ENCODE measurements around the gene DOCK6.
"Not testable (repeated sequence)": the region's sequence is repeated elsewhere in the genome, so short reads cannot be mapped to it uniquely, and the experiment has no call there.

Gene DOCK6

DNA sequence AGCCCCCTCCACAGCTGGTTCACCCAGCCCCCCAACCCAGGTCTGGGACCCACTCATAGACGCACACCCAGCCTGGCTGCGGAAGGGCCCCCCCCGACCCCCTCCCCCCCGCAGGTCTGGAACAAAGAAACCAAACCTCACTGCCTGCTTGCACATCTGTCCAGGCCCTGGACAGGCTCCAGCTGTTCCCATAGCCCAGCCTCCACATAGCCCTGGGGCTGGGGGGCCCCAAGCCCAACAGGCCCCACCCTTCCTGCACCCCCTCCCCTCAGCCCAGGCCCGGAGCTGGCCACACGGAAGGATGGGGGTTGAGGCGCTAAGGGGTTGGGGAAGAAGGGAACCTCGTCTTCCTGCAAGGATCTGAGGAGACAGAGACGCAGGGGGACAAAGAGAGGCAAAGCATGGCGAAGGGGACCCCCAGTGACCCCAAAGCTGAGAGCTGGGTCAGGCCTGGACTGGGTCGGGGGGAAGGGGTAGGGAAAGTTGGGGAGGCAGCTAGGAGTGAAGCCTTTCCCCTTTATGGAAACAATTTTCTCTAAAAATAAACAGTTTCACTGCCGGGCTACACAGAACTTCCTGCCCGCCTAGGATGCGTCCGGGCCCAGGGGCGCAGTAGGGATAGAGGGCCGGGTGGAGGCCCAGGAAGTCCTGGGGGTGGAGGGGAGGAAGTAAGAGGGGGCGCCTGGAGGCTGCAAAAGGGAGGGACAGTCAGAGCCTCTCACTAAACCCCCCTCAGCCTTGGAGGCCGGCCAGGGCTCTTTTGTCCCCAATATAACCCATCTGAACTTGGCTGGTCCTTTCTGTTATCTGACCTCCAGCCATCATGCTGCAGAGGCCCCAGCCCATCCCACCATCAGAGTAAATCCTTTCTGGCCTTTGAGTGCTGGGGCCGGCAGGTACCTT lies 67.4 kb downstream of the DOCK6 start:
- DNase-seq: no peak

DNA sequence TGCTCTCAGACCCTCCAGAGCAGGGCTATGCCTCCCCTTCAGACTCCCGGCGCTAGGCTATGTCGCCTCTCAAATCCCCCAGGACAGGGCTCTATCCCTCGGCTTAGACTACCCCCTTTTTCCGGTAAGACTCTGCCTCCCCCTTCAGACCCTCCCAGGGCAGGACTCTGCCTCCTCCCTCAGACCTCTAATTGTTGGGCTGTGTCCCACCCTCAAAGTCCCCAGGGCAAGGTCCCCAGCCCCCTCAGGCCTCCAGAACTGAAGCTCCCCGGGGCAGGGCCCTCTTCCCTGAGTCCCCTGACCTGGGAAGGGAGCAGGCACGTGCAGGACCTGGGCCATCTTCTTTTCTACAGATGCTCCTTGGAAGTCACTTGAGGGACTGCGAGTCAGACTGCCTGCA lies 68.2 kb downstream of the DOCK6 start:
- no peak for DNase-seq

DNA sequence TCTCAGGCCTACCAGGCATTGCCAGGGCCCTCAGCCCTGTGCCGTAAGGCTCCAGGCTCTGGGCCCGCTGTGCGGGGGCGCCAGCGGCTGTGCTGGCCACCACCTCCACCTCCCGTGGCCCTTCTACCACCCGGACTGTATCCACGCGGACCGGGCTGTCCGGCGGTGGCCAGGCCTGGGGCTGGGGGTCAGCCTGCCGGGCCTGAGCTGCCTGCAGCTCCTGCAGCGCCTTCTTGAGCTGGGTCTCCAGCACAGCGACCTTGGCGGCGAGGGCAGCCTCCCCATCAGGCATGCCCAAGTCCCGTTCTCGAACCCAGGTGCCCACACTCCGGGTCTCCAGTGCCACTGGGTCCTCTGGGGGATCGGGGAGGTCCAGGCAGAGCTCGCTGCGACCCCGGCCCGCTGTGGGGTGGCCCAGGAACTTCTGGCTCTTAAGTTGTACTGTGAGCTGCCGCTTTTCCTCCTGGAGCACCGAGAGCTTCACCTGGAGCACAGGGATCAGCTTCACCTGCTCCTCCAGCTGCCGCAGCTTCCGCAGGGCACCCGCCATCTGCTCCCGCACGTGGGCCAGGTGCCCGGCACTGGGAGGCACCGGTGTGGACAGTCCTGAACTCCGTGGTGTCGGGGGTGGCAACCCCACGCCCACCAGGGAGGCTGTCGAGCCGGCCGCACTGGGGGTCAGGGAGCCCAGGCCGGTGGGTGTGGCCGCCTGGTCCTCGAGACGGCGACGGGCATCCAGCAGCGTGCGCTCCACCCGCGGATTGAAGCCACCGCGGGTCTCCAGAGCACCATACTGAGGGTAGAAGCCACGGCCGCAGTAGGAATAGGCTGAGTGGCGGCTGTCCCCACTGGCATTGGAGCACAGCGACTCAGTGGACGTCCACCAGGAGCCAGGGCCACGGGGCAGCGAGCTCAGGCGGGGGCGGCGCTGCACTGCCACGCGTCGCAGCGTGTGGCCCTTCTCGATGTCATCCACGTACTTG lies 69.1 kb downstream of the DOCK6 start:
- DNase-seq: no peak

DNA sequence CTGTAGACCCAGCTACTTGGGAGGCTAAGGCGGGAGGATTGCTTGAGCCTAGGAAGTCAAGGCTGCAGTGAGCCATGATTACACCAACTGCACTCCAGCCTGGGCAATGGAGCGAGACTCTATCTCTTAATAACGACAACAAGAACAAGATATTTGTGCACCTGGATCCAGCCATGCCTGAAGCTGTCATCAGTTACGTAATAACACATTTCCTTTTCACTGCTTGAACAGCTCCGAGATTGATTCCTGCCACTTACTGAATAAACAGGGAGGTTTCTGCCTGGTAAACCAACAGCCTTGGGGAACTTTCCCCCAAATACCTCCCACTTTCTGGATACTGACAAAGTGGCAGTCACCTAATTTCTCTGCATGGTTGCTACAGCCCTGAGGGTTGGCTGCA lies 70.4 kb downstream of the DOCK6 start:
- DNase-seq: no peak

DNA sequence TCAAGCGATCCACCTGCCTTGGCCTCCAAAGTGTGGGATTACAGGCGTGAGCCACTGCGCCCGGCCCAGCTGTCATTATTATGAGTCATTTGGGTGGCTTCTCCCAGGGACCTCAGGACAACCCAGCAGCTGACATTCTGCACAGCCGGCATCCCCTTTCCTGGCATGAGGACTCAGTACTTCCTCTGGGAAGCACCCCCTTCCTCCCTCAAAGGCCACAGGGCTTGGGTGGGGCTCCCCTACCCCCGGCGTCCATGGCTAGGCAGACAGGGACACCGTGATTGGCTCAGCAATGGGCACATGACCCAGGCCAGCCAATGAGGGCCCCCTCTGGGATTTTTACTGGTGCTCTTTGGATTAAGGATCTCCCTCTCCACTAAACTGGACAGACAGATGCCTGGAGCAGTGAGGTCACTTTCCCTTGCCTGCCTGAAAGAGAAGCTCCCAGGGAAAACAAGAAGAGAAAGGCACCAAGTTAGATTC lies 71.0 kb downstream of the DOCK6 start:
- DNase-seq: no peak

DNA sequence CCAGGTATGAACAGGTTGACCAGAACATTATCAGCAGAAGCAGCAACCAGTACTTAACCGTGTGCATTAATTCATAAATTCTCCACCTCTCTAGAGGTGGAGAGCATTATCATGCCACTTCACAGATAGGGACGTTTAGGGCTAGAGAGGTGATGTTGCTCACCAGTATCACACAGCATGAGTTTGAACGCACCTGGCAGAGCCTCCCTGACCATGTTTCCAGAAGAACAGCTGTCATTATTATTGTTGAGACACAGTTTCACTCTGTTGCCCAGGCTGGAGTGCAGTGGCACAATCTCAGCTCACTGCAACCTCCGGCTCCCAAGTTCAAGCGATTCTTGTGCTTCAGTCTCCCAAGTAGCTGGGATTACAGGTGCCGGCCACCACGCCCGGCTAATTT lies 71.8 kb downstream of the DOCK6 start:
- no peak for DNase-seq

GRCh38 chr19:11187441-11187840 lies 74.9 kb downstream of the DOCK6 start:
- DNase-seq: no peak

DNA sequence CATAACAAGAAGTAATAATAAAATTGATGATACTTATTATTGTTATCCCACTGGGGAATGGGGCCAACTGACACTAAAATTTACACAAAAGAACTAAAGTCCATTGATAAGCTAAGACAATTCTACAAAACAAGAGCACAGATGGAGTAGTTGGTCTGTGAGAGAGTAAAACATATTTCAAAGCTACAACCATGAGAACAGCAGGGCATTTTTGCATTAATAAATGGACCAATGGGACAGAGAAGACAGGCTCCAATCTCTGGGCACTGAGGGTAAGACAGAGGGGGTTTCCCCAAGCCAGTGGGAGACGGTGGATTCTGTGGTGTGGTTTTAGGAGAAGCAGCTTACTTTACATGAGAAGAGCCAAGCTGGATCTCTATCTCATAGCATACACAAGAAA lies 79.3 kb downstream of the DOCK6 start:
- no peak for DNase-seq

- DNase-seq: no peak
These were observed 80.8 kb downstream of the DOCK6 start for GRCh38 chr19:11181488-11181887.

DNA sequence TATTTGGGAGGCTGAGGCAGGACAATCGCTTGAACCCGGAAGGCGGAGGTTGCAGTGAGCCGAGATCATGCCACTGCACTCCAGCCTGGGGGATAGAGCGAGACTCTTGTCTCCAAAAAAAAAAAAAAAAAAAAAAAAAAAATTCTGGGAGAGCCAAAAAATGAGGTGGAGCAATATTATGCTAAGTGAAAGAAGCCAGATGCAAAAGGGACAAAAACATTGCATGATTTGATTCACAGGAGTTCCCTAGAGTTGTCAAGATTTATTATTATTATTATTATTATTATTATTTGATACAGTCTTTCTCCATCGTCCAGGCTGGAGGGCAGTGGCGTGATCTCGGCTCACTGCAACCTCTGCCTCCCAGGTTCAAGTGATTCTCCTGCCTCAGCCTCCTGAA lies 81.3 kb downstream of the DOCK6 start:
- DNase-seq: not testable (repeated sequence)

DNA sequence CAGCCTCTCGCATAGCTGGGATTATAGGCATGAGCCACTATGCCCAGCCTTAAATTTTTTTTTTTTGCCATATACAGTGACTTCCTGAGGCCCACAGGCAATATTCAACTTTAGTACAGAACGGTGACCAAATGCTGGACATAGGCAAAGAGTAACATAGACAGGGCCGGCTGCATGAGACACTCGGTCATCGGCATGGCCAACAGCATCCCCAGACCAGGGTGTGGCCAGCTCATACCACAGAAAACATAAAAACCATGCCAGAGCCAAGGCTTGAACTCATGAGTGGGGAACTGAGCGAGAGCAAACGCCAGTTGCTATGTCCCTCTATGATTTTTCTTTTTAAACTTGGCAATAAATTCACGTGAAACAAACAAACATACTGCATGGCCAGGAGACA lies 82.0 kb downstream of the DOCK6 start:
- no peak for DNase-seq

DNA sequence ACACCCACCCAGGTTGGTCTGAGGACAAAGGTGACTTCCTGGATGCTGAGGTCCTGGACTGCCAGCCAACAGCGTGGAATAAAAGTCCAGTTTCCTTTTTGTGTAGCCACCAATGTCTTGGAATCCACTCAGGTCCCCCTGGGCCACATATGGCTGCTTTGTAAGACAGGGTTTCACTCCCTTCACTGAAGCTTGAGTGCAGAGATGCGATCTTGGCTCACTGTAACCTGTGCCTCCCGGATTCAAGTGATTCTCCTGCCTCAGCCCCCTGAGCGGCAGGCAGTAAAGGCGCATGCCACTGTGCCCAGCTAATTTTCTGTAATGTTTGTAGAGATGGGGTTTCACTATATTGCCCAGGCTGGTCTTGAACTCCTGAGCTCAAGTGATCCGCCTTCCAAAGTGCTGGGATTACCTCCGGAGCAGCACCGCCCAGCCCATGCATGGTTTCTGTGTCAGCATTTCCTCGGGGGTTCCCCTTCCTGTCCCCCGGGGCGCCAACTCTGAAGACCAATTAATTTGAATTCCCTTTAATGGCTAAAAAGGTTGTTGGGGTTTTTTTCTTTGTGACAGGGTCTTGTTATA lies 82.5 kb downstream of the DOCK6 start:
- no peak for DNase-seq

GRCh38 chr19:11179145-11179465 lies 83.2 kb downstream of the DOCK6 start:
- not testable (repeated sequence) for DNase-seq

DNA sequence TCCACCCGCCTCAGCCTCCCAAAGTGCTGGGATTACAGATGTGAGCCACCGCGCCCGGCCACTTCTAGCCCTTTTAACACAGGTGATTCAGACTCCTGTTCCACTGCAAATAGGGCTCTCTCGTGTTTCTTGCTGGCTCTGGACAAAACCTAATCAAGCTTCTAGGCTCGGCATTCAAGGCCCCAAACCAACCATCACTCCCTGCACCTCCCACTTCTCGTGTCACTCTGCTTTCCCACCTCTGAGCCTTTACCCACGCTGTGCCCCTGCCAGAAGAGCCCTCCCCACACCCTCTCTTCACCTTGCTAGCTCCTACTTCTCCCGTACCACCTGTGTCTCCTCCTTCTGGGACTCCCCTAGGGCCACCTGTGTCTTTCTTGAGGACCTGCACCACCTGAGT lies 84.7 kb downstream of the DOCK6 start:
- no peak for DNase-seq

DNA sequence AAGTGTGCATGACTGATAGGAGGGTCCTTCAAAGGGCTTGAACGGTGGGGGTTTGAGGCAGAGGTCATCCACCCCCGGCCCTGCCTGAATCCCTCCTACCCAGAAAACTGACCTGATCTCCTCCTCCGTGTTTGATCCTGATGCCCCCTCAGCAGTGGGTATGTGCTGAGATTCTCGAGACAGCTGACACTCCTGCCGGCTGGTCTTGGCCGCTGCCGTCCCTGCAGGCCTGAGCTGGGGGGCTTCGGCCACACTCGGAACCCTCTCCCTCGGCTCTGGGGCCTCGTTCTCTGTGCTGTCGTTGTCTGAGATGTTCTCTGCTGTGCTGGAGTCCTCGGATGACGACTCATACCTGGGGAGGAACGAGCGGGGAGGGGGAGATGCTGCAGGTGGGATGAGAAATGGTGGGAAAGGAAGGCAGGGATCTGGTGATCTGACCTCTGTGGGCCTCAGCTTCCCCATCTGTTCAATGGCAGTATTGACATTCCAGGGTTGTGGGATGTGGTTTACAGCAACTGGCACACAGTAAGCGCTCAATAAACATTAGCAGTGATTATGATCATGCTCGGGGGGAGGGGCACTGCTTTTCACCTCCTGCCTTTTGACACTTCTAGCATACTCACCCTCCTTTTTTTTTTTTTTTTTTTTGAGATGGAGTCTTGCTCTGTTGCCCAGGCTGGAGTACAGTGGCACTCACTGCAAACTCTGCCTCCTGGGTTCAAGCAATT lies 85.7 kb downstream of the DOCK6 start:
- DNase-seq: no peak

- no peak for DNase-seq
These were observed 86.4 kb downstream of the DOCK6 start for GRCh38 chr19:11175920-11176319.

GRCh38 chr19:11174336-11174735 lies 88.0 kb downstream of the DOCK6 start:
- no peak for DNase-seq

DNA sequence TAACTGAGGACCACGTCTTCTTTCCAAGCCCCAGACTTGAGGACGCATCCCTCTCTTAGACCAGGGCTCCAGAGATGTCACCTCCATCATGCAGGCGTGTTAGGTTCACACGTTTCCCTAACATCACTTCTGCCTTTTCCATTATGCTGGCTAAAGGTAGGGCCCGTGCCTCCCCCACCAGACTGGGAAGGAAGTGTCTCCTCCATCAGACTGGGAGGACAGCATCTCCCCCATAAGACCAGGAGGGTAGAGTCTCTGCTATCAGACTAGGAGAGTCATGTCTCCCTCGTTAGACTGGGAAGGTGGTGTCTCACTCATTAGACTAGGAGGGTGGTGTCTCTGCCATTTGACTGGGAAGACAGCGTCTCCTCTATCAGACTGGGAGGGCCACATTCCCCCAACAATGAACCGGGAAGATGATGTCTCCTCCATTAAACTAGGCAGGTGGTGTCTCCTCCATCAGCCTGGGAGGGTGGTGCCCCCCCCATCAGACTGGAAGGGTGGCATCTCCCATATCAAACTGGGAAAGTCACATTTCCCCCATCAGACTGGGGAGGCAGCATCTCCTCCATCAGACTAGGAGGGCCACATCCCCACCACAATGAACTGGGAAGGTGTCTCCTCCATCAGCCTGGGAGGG lies 88.7 kb downstream of the DOCK6 start:
- DNase-seq: no peak

DNA sequence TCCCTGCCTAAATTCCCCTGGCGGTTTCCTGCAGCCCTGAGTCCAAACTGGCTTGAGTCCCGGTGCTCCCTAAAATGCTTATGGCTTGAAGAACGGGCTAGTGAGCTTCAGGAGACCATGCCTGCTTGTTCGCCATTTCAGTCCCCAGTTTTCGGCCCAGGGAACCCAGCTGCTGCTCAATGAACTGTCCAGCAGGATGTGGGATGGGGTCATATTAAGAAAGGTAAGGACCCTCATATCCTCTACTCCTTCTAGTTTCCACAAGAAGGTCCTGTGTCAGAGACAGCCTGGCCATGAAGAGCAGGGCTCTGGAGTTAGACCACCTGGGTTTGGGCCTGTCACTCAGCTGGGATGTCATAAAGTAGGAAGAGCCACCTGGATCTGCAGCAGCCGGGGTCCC lies 89.7 kb downstream of the DOCK6 start:
- DNase-seq: no peak

- DNase-seq: no peak
These were observed 91.2 kb downstream of the DOCK6 start for GRCh38 chr19:11171144-11171543.

GRCh38 chr19:11169896-11170678 lies 92.2 kb downstream of the DOCK6 start:
- DNase-seq: no peak

All from DMS79 treated with DMSO at 0.1 percent for 48 hours (cell line).